GM12878 (cell line): ENCODE results near the gene XPNPEP2. TPM values are rescaled to one million over a fixed set of nuclear protein-coding genes. Genes with fewer than 3 reads are reported as not detected.

Experiments
- ATAC-seq: fragments of 200-7000 bp; cut with Tn5 transposase; 3 replicates; pipeline ENCODE4 v1.9.1; 2020; ENCODE audit warnings: mild to moderate bottlenecking, moderate library complexity
- BruUV-seq: library from RNA; stranded (reverse); fragments of 400-500 nt; replicated peaks from 2 replicates; lab custom pipeline; 2021; lab: Mats Ljungman, UMichigan
- CTCF ChIA-PET: fragments of 300-600 bp; sonication (Branson Sonifier 250); formaldehyde crosslinking; extraction: SDS; loops from one replicate; lab custom pipeline; 2021; ENCODE audit warnings: inconsistent platforms; lab: Yijun Ruan, JAX
- POLR2A ChIA-PET: fragments of 350-600 bp; formaldehyde crosslinking; extraction: SDS; loops from one replicate; lab custom pipeline; 2021; ENCODE audit warnings: inconsistent platforms; lab: Charles Lee
- RAD21 ChIA-PET: fragments of 300-600 bp; sonication (Branson Sonifier 250); formaldehyde crosslinking; loops from one replicate; lab custom pipeline; 2023; ENCODE audit warnings: antibody characterized with exemption; ENCODE audit not compliant: unreplicated experiment; lab: Charles Lee
- SMC1A ChIA-PET: fragments of 300-600 bp; sonication (Branson Sonifier 250); formaldehyde crosslinking; loops from one replicate; lab custom pipeline; 2023; ENCODE audit not compliant: unreplicated experiment, uncharacterized antibody; lab: Charles Lee
- DNase-seq: peaks from one replicate; pipeline ENCODE4 v3.0.0-alpha.2; 2011; ENCODE audit warnings: low read depth, low spot score
- FAIRE-seq: peaks from 3 replicates; lab custom pipeline; 2011; peaks lifted over from hg19 to GRCh38; lab: Jason Lieb, UNC
- H2AFZ ChIP-seq: 2 replicates; pipeline ENCODE4 v1.6.0; 2011; ENCODE audit warnings: low read depth, low read length, control low read depth; ENCODE audit not compliant: control insufficient read depth
- H3K27ac ChIP-seq: 2 replicates; pipeline ENCODE4 v1.5.1; 2011; ENCODE audit warnings: control low read depth; ENCODE audit not compliant: control insufficient read depth, insufficient read depth
- H3K27me3 ChIP-seq, 2 experiments: replicated peaks in 1 of 2; 2 replicates each; pipeline versions ENCODE4 v1.6.0 to v1.6.1; 2011; ENCODE audit warnings: low read length in 1 of 2; ENCODE audit not compliant: control insufficient read depth in 2 of 2, insufficient read depth in 2 of 2
- H3K36me3 ChIP-seq, 2 experiments: 2 replicates each; pipeline ENCODE4 v1.5.1; 2011; ENCODE audit warnings: low read length in 1 of 2; ENCODE audit not compliant: control insufficient read depth in 2 of 2, insufficient read depth in 2 of 2
- H3K4me1 ChIP-seq: 2 replicates; pipeline ENCODE4 v1.6.1; 2011; ENCODE audit warnings: mild to moderate bottlenecking, low read length, moderate library complexity, mixed read lengths; ENCODE audit not compliant: control insufficient read depth, insufficient read depth
- H3K4me2 ChIP-seq: 2 replicates; pipeline ENCODE4 v1.6.0; 2011; ENCODE audit warnings: control low read depth; ENCODE audit not compliant: control insufficient read depth, insufficient read depth
- H3K4me3 ChIP-seq: fragments of 200-600 bp; sonication (generic); 2 replicates; pipeline ENCODE4 v1.5.1; 2016
- H3K79me2 ChIP-seq: 2 replicates; pipeline ENCODE4 v1.6.0; 2011; ENCODE audit warnings: low read length; ENCODE audit not compliant: control insufficient read depth, insufficient read depth
- H3K9ac ChIP-seq: 2 replicates; pipeline ENCODE4 v1.8.0; 2011; ENCODE audit warnings: low read length, control low read depth, mixed read lengths; ENCODE audit not compliant: control insufficient read depth, insufficient read depth
- H3K9me3 ChIP-seq: replicated peaks from 3 replicates; pipeline ENCODE4 v1.5.1; 2011; ENCODE audit warnings: mild to moderate bottlenecking, low read length; ENCODE audit not compliant: control insufficient read depth, insufficient read depth
- H4K20me1 ChIP-seq: 2 replicates; pipeline ENCODE4 v1.6.0; 2011; ENCODE audit not compliant: control insufficient read depth, insufficient read depth
- BCLAF1 ChIP-seq: fragments of 450-650 bp; IDR thresholded peaks from 2 replicates; pipeline ENCODE4 v1.6.1; 2017; ENCODE audit warnings: antibody characterized with exemption, mild to moderate bottlenecking, moderate library complexity
- CBX5 ChIP-seq: sonication (generic); IDR thresholded peaks from 2 replicates; pipeline ENCODE4 v1.6.1; 2016; ENCODE audit warnings: low read depth, moderate library complexity, mild to moderate bottlenecking, inconsistent platforms
- E2F8 ChIP-seq: fragments of 450-650 bp; IDR thresholded peaks from 2 replicates; pipeline ENCODE4 v1.6.1; 2018; ENCODE audit warnings: mild to moderate bottlenecking, low read depth, moderate library complexity; ENCODE audit not compliant: partially characterized antibody
- FOS ChIP-seq: IDR thresholded peaks from 3 replicates; pipeline ENCODE4 v1.6.1; 2011; ENCODE audit warnings: borderline replicate concordance; ENCODE audit not compliant: insufficient read length; ENCODE audit errors: extremely low read depth
- IRF4 ChIP-seq: IDR thresholded peaks from 2 replicates; pipeline ENCODE4 v1.6.1; 2011; ENCODE audit warnings: low read depth, low read length
- KLF5 ChIP-seq: fragments of 450-650 bp; IDR thresholded peaks from 2 replicates; pipeline ENCODE4 v1.6.1; 2014; ENCODE audit warnings: mild to moderate bottlenecking; ENCODE audit not compliant: partially characterized antibody
- NFIC ChIP-seq: IDR thresholded peaks from 2 replicates; pipeline ENCODE4 v1.6.1; 2012; ENCODE audit warnings: low read depth, mild to moderate bottlenecking, inconsistent platforms, low read length, moderate library complexity
- PAX8 ChIP-seq: fragments of 450-650 bp; IDR thresholded peaks from 2 replicates; pipeline ENCODE4 v1.6.1; 2017; ENCODE audit warnings: mild to moderate bottlenecking, moderate library complexity
- SMAD5 ChIP-seq: IDR thresholded peaks from 2 replicates; pipeline ENCODE4 v1.6.1; 2016; ENCODE audit warnings: antibody characterized with exemption, low read depth
- SRF ChIP-seq, 2 experiments: IDR thresholded peaks; 2 replicates each; pipeline ENCODE4 v1.6.1; 2011; ENCODE audit warnings: low read depth in 2 of 2, low read length in 2 of 2, mild to moderate bottlenecking in 1 of 2, moderate library complexity in 1 of 2
- STAT1 ChIP-seq: fragments of 450-650 bp; conservative IDR thresholded peaks from 2 replicates; pipeline ENCODE4 v1.6.1; 2014; ENCODE audit warnings: antibody characterized with exemption, mild to moderate bottlenecking
- SUPT20H ChIP-seq: IDR thresholded peaks from 2 replicates; pipeline ENCODE4 v1.6.1; 2011; ENCODE audit warnings: low read depth, mild to moderate bottlenecking, low read length, moderate library complexity, borderline replicate concordance; ENCODE audit not compliant: control insufficient read depth
- USF2 ChIP-seq: IDR thresholded peaks from 2 replicates; pipeline ENCODE4 v1.6.1; 2011; ENCODE audit warnings: low read depth, low read length, improper control_type of control experiment, borderline replicate concordance
- YY1 ChIP-seq: IDR thresholded peaks from 2 replicates; pipeline ENCODE4 v1.6.1; 2011; ENCODE audit warnings: low read depth, mild to moderate bottlenecking, low read length
- ZZZ3 ChIP-seq: IDR thresholded peaks from 2 replicates; pipeline ENCODE4 v1.6.1; 2011; ENCODE audit warnings: low read depth; ENCODE audit not compliant: control insufficient read depth, insufficient read length
- WGBS: methylation state at CpG from one replicate; pipeline ENCODE4 v1.1.6; 2016; ENCODE audit warnings: low lambda C conversion rate; ENCODE audit not compliant: insufficient replicate concordance, insufficient coverage; ENCODE audit errors: missing lambda C conversion rate; 5-methylcytosine and 5-hydroxymethylcytosine counted together
- in situ Hi-C: fragments of 300-500 bp; cut with MboI; formaldehyde crosslinking; loops from 9 replicates; pipeline ENCODE4 v1.14.3; 2018; ENCODE audit warnings: mixed read lengths
- intact Hi-C: fragments of 100-400 bp; cut with micrococcal nuclease; formaldehyde crosslinking; loops from one replicate; pipeline ENCODE4 v1.14.2; 2022; ENCODE audit not compliant: unreplicated experiment
- polyA plus RNA-seq, 11 experiments: library from polyadenylated mRNA; depleted of rRNA in 4 of 11; unstranded in 6 of 11; stranded (reverse) in 5 of 11; fragments of >200 nt; fragmentation: Nextera tagmentation in 4 of 11; fragmentation: Illumina TruSeq in 1 of 11; extraction: Ambion mirVana in 4 of 11; extraction: Trizol in 1 of 11; gene quantifications; 1 replicate in 1 of 11; 2 replicates in 10 of 11; pipeline versions ENCODE4 v1.2.1 to v1.2.3, GENCODE V29; 2011 to 2016; ENCODE audit warnings: inconsistent platforms in 2 of 11, missing spikeins in 2 of 11, low read depth in 1 of 11
- total RNA-seq, 4 experiments: library from RNA; depleted of rRNA in 3 of 4; stranded (reverse); fragments of >200 nt in 3 of 4; fragmentation: Illumina TruSeq in 1 of 4; extraction: Trizol in 1 of 4; gene quantifications; 2 replicates each; pipeline versions ENCODE4 v1.2.1 to v1.2.3, GENCODE V29; 2013 to 2021

XPNPEP2 gene
- total and polyA plus RNA-seq, 10 of the 15 experiments (the other 5 are each of a cell fraction or from before 2014, with no cell fraction given) = 0.04 to 0.37 (median 0.15) TPM

- ChIA-PET RAD21 (interaction anchor here (3.2 kb wide), 1 partner anchor 87 kb away, joined by 11 read pairs; no protein-coding TSS in a partner anchor), SMC1A (interaction anchor here (0.7 kb wide), 1 partner anchor 22 kb away, joined by 3 read pairs; no protein-coding TSS in a partner anchor), CTCF (interaction anchor here (0.8 to 1.7 kb wide), 3 partner anchors 10 to 100 kb away, joined by 3 to 4 read pairs (median 4); no protein-coding TSS in a partner anchor), POLR2A (no interaction called here)
- no peak for ATAC-seq
- no peak overlapping the region for H3K9ac ChIP-seq
- 37% methylated on average over 6 of the region's 6 CpGs for WGBS
- H3K27me3 ChIP-seq = no peaks in the 10 kb centered on the region; a peak in 1 of 4 replicates
- H3K36me3 ChIP-seq = no peaks in the 10 kb centered on the region
- no peaks in the 10 kb centered on the region for H4K20me1 ChIP-seq
- no peak overlapping the region for H2AFZ ChIP-seq
- DNase-seq = no peak
- H3K27ac ChIP-seq = no peak overlapping the region
- no peak overlapping the region for H3K4me3 ChIP-seq
- H3K79me2 ChIP-seq = no peaks in the 10 kb centered on the region
- H3K4me2 ChIP-seq = no peak overlapping the region
- intact Hi-C loops (no loop called here), in situ Hi-C loops (no loop called here)
- FAIRE-seq = no peak
- H3K9me3 ChIP-seq = no peaks in the 10 kb centered on the region
- BruUV-seq = no TSS peak
- no peaks in the 10 kb centered on the region for H3K4me1 ChIP-seq
- TF ChIP-seq NFIC = no peak
- no peak for TF ChIP-seq STAT1
- TF ChIP-seq FOS = no peak
- no peak for TF ChIP-seq E2F8
- TF ChIP-seq PAX8 = no peak
- TF ChIP-seq BCLAF1 = no peak
- TF ChIP-seq CBX5 = no peak
- no peak for TF ChIP-seq KLF5
- no peak for TF ChIP-seq SRF (IDR thresholded peaks at IDR 0.05; ENCODE audit: low read depth in 2 of 2, low read length in 2 of 2)
- no peak for TF ChIP-seq YY1
- no peak for TF ChIP-seq SMAD5
- TF ChIP-seq SUPT20H = no peak
- TF ChIP-seq IRF4 = no peak
- no peak for TF ChIP-seq ZZZ3
- no peak for TF ChIP-seq USF2
Measured at GRCh38 chrX:129736491-129736890, 2.3 kb upstream of the XPNPEP2 start.
